ENCODE data around the gene FCER1G.

The FCER1G gene

DNA sequence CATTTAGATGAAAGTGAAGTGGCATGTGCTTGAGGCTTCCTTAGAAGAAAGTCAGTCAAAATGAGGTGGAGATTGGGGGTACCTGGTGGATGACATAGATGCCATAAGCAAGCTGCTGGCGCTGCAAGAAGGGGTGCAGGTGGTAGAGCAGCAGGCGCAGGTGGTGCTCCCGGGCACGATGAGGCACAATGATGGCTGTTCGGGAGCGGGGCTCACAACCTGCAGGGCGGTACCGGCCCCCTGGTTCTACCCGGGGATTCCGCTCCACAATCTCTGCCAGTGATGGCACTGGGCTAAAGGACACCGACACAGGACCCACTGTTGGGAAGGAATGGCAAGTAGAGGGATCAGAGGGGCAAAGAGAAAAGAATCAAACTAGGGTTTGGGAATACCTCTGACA lies 40.2 kb upstream of the FCER1G start:
- Histone ChIP-seq H3K9me3 (ENCODE audit: insufficient read depth, low read length) (no peaks in the 10 kb centered on the region), H3K27me3 (ENCODE audit: low read length) (no peaks in the 10 kb centered on the region), H4K20me1 (ENCODE audit: low read depth, low read length) (no peaks in the 10 kb centered on the region), H3K36me3 (ENCODE audit: low read length) (no peaks in the 10 kb centered on the region), H2AFZ (ENCODE audit: low read depth, low read length, severe bottlenecking) (no peak overlapping the region), H3K79me2 (ENCODE audit: insufficient read depth, low read length) (no peaks in the 10 kb centered on the region; the same call in 1 of the 2 replicates), H3K27ac (ENCODE audit: low read depth, low read length) (no peak overlapping the region), H3K9ac (ENCODE audit: low read length) (no peak overlapping the region), H3F3A (ENCODE audit: insufficient read depth) (peaks cover 13% of the 10 kb centered on the region; the same call in 1 of the 2 replicates), H3K4me2 (ENCODE audit: low read depth, low read length, poor library complexity, severe bottlenecking) (no peak overlapping the region), H3K4me3 (ENCODE audit: insufficient read depth, low read length, poor library complexity, severe bottlenecking) (no peak overlapping the region), H3K9me2 (replicated peaks; ENCODE audit: insufficient read depth, low read length) (no peaks in the 10 kb centered on the region)
- TF ChIP-seq CTCF (IDR thresholded peaks at IDR 0.05; ENCODE audit: insufficient read depth, low read length, poor library complexity, severe bottlenecking) (no peak), EZH2phosphoT487 (conservative IDR thresholded peaks at IDR 0.05; ENCODE audit: low read length) (no peak)

DNA sequence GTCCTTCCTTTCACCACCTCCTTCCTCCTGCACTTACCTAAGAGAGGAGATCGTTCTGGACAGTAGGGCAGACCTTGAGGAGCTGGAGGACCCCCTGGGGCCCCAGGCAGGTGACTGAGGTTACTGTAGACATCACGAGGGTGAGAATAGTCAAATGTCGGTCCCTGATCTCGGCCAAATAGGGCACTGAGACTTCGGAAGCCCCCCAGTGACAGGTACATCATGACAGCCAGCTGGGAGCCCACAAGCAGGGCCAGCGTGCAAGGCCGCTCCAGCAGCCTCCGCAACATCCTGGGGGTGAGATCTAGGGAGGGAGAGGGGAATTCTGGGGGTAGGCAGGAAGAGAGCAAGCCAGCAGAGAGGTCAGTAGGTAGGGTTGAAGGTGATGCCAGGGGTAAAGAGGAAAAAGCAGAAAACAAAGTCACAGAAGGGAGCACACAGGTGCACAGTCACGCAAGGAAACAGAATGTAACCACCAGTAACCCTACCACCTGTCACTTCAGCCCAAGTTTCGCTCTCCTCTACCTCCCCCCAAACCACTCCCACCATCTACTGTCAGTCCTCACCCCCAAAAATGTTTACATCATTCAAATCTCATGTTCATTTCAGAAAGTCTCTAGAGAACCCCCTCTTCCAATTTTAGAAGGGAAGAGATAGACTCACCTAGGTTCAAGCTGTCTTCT lies 39.2 kb upstream of the FCER1G start:
- Histone ChIP-seq H4K20me1 (ENCODE audit: low read depth, low read length) (no peaks in the 10 kb centered on the region), H3K9ac (ENCODE audit: low read length) (peak overlapping the region; percentile 69), H3K79me2 (ENCODE audit: insufficient read depth, low read length) (no peaks in the 10 kb centered on the region; the same call in 1 of the 2 replicates), H2AFZ (ENCODE audit: low read depth, low read length, severe bottlenecking) (no peak overlapping the region), H3K9me2 (replicated peaks; ENCODE audit: insufficient read depth, low read length) (no peaks in the 10 kb centered on the region), H3F3A (ENCODE audit: insufficient read depth) (peaks cover 13% of the 10 kb centered on the region; the same call in 1 of the 2 replicates), H3K27ac (ENCODE audit: low read depth, low read length) (peak overlapping the region; percentile 52), H3K9me3 (ENCODE audit: insufficient read depth, low read length) (no peaks in the 10 kb centered on the region), H3K36me3 (ENCODE audit: low read length) (no peaks in the 10 kb centered on the region), H3K27me3 (ENCODE audit: low read length) (no peaks in the 10 kb centered on the region), H3K4me3 (ENCODE audit: insufficient read depth, low read length, poor library complexity, severe bottlenecking) (peak overlapping the region; percentile 86), H3K4me2 (ENCODE audit: low read depth, low read length, poor library complexity, severe bottlenecking) (peak overlapping the region; percentile 85)
- no peak for TF ChIP-seq EZH2phosphoT487 (conservative IDR thresholded peaks at IDR 0.05; ENCODE audit: low read length)

DNA sequence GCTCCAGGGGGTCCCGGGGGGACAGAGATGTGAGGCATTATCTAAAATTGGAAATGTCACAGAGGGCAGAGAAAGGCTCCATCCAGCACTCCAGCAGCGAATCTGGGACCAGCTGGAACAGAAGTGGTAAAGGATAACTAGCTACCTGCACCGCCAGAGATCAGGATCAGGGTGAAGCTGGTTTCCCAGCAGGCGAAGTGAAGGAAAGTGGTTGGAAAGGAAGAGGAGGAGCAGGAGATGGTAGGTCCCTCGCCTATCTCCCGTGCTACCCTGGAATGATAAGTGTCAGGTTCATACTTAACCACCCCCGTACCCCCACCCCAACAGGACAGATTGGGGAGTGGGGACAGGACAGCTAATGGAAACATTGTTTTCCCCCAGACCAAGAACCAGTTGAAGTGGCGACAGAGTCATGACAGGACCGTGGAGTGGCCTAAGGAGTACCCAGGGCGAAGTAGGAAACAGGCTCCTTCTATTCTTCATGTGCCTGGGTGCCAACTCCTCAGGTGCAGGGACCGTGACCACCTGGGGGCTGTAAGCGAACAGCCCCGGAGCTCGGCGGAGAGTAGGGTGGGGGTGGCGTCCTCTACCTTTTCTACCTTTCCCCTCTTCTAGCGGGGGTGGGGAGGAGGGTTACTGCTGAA lies 38.5 kb upstream of the FCER1G start:
- H3K27ac ChIP-seq (ENCODE audit: low read depth, low read length) = peak overlapping the region; percentile 52
- H3K27me3 ChIP-seq (ENCODE audit: low read length) = no peaks in the 10 kb centered on the region
- no peak for TF ChIP-seq CTCF (IDR thresholded peaks at IDR 0.05; ENCODE audit: insufficient read depth, low read length, poor library complexity, severe bottlenecking)
- TF ChIP-seq EZH2phosphoT487 (conservative IDR thresholded peaks at IDR 0.05; ENCODE audit: low read length) = no peak
- H2AFZ ChIP-seq (ENCODE audit: low read depth, low read length, severe bottlenecking) = peak overlapping the region; percentile 87
- H3K4me2 ChIP-seq (ENCODE audit: low read depth, low read length, poor library complexity, severe bottlenecking) = peak overlapping the region; percentile 85
- H4K20me1 ChIP-seq (ENCODE audit: low read depth, low read length) = no peaks in the 10 kb centered on the region
- H3K79me2 ChIP-seq (ENCODE audit: insufficient read depth, low read length) = no peaks in the 10 kb centered on the region; the same call in 1 of the 2 replicates
- no peaks in the 10 kb centered on the region for H3K36me3 ChIP-seq (ENCODE audit: low read length)
- H3K9me3 ChIP-seq (ENCODE audit: insufficient read depth, low read length) = no peaks in the 10 kb centered on the region
- H3K4me3 ChIP-seq (ENCODE audit: insufficient read depth, low read length, poor library complexity, severe bottlenecking) = peak overlapping the region; percentile 86
- H3K9me2 ChIP-seq (replicated peaks; ENCODE audit: insufficient read depth, low read length) = no peaks in the 10 kb centered on the region
- peaks cover 13% of the 10 kb centered on the region; the same call in 1 of the 2 replicates for H3F3A ChIP-seq (ENCODE audit: insufficient read depth)
- peak overlapping the region; percentile 69 for H3K9ac ChIP-seq (ENCODE audit: low read length)

Measured in SU-DHL-6 (cell line).